Measurements from ENCODE around the gene RELN.

The RELN gene

DNA sequence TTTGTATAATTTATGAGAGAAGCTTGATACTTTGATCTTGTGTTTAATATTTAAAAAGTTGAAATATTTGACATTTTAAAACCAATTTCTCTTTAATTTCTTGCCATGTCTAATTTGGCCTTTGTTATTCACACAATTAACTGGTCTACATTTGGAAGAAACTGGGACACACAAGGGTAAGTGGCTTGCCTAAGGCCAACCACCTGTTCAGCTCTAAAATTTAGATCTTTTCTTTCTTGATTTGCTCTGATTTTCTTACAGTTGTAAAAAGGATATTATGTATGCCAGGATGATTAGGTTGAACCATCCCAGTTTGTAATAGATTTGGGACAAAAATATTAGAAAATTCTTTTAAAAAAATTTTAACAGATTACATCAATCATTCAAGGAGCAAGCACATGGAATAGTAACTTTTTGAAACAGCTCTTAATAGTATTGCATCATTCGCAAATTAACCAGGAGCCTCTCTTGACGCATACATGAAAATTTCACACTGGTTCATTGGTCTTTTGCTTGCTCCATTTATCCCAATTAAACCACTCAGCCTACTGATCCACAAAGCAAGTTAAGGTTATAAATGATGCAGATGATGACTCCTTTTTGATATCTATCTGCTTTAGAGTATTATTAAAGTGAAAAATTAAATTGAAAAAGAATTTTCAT, 321.0 kb downstream of the RELN start:
- no peak for DNase-seq

GRCh38 chr7:103666326-103666725, 323.1 kb downstream of the RELN start:
- no peak for DNase-seq

GRCh38 chr7:103664577-103664976, 324.9 kb downstream of the RELN start:
- no peak for DNase-seq

DNA sequence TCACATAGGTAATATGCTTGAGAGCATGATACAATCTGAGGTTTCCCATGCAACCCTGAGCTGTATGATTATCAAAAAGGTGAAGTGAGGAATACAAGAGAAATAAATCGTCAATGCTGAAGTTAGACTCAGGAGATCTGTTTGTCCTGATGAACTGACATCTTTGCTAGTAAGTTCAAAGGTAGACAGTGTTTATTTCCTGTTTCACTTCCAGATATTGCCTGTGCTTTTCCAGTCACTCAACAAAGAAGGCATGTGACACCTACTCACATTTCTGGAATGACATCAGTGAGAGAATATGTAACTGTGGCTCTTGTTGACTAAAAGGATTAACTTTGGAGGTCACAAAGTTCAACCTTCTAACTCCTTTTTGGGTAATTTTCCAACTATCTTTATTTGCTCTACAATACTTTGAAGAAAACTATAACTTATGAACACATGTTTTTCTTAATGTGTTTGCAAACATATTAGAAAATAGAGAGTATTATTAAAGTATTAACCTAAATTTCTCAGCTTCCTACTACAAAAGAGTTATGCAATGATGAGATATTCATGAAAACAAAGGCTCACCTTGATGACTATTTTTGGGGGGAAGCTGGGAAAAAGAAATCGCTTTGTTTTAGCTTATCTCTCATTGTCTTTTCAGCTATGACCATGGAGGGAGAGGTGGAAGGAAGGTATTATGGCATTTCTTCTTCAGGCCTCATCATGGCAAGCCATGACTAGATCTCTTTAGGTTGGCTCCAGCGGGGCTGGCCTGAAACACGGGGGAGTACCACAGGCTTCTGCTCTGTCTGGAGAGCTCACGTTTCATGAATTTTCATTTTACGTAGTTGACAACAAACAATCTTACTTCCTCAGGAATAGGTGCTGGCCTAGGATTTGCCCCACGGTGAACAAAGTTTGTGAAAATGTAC, 328.7 kb downstream of the RELN start:
- no peak for DNase-seq

DNA sequence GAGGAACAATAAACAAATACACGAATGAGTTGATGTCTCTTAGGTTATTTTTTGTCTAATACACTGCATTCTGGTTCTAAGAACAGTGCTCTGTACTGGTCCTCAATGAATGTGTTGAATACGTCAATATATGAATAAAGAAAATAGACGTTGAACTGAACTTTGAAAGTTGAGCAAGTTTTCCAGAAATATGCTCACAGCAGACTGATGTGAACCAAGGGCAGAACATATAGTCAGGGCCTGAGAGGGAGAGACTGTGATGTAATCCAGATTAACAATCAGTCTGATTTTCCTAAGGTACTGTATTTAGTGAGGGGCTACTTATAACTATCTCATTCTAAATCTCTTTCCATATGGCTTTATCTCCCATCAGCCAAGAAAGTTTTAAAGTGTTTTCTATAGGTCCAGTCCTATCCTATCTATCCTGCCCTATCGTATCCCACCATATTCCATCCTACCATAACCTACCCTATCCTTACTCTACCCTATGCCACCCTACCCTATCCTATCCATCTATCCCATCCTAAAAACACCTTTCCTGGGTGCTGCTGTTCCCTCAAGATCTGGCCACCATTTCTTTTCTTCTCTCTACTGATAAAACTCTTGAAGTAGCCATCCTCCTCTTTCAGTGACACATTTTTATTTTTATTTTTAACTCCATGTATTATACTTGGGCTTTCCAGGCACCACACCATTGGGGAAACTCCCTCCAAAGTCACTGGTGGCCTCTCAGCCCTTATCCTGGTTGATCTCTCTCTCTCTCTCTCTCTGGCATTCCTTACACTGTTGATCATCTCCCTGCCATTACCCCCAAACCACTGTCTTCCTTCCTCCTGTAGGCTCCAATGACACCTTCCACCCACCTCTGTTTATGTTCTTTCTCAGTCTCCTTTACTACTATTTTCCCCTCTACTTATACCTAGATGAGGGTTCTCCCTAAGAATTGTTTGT, 331.1 kb downstream of the RELN start:
- DNase-seq, result no peak

DNA sequence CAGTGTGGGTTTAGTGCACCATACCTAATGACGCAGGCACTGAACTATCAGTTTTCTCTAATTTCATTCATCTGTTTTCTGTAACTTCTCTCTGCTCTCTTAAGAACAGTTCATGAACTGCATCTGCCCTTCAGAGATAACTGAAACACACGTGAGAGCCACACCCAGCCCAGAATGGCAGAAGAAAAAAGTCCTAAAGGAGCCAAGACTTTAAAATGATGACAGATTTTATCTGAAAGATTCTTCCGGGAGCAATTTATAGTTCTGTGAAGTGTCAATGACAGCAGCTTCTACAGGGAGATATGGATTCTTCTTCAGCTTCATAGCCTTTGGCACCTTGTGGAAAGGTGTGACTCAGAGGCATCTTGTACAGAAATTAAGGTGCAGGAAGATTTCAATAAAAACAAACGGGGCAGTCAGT, 332.0 kb downstream of the RELN start:
- DNase-seq, result peak; percentile 15

GRCh38 chr7:103656221-103656620, 333.2 kb downstream of the RELN start:
- DNase-seq, result no peak

DNA sequence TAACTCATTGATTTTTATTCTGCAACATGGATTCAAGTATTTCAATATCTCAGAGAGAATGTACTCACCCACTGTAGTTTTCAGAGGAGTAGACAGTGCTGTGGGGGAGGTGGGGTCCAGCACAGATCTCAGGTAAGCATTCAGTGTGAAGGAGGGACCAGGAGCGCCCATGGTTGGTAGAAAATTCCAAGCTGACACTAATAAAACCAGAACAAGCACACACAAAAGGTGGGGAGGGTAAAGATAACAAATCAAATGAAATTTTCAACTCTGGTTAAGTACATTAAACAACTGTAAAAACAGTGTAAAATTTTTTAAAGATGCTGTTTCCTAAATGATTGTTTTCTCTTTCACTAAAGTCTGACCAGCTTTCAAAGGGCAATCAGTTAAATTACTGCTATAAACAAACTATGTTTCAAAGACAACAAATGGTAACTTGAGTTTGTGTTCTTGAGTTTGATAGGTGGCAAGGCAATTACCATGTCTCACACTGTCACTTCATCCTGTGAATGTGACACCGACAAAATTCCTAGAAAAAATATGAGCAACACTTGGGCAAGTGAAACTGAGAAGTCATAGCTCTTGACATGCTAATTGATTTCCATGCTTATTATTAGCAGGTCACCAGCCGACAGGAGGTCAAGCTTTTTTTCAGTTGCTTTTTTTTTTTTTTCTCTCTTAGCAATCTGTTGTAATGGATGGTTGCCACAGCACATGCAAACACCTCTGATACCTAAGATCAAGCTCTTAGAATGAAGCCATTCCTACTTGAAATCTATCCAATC, 337.7 kb downstream of the RELN start:
- DNase-seq, result no peak

- DNase-seq, result no peak
These were observed 340.4 kb downstream of the RELN start for GRCh38 chr7:103649052-103649451.

- no peak for DNase-seq
These were observed 341.3 kb downstream of the RELN start for GRCh38 chr7:103648135-103648534.

DNA sequence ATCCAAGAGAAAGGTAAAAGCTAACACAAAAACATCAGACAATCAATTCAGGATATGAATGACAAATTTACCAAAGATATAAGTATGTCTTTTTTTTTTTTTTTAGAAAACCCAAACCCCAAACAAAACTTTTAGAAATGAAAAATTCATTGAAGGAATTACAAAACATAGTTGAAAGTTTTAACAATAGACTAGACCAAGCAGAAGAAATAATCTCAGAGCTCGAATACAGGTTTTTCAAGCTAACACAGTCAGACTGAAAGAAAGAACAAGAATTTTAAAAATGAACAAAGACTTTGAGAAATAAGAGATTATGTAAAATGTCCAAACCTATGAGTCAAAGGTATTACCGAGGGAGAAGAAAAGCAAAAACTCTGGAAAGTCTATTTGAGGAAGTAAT, 345.1 kb downstream of the RELN start:
- DNase-seq, result no peak

GRCh38 chr7:103640031-103640779, 349.3 kb downstream of the RELN start:
- no peak for DNase-seq

GRCh38 chr7:103637726-103638125, 351.7 kb downstream of the RELN start:
- DNase-seq, result no peak

- no peak for DNase-seq
These were observed 352.4 kb downstream of the RELN start for GRCh38 chr7:103637094-103637493.

- no peak for DNase-seq
These were observed 353.3 kb downstream of the RELN start for GRCh38 chr7:103636153-103636552.

DNA sequence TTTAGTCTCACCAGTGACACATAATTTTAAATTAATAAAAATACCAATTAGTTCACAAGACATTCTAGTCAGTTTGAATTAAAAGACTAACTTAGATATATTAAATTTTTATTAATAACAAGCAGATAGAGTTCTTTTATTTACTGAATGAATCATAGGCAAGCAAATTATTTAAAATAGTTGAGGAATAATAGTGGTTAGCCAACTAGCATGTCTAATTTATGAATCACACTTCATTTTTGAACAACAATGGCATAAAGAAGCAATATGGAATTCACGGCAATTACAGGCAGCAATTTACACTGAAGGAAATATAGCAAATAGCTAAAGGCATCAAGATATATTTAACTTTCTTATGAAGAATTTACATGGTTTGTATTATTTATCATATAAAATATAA, 356.5 kb downstream of the RELN start:
- DNase-seq, result no peak

- DNase-seq, result no peak
These were observed 357.3 kb downstream of the RELN start for GRCh38 chr7:103632005-103632639.

- no peak for DNase-seq
These were observed 359.1 kb downstream of the RELN start for GRCh38 chr7:103630318-103630717.

DNA sequence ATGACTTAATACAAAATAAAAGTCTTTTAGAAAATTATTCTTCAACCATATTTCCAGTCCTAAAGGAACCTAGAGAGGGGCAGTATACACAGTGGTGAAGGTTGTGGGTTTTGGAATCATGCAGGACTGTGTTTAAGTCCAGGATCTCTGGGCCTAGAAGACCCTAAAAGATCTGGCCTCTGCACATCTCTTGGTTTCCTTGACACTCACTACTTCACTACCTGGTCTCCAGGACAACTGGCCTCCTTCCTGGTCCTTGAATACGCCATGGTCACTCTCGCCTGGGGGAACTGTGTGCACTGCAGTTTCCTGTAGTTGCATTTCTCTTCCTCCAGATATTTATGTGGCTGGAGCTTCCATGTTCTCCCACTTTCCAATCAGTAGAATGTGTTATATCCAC, 360.7 kb downstream of the RELN start:
- no peak for DNase-seq

- no peak for DNase-seq
These were observed 362.7 kb downstream of the RELN start for GRCh38 chr7:103626776-103627175.

DNA sequence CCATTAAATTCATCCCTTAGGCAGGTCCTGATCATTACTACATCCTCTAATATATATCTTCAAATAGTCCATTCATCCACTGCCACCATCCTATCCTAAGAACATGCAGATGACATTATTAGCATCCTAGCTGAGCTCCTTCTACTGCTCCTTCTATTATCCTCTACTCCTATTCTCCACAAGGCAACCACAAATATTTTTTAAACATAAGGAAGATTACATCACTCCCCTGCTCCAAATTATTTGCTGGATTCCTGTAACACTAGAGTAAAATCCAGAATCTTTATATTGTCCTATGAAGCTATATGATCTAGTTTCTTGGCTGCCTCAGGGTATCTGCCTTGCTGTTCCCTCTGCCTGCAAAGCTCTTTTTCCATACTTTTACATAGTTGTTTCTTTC, 367.2 kb downstream of the RELN start:
- DNase-seq, result no peak
